Measurements from ENCODE around the gene CEBPE. TPM values are rescaled to one million over a fixed set of nuclear protein-coding genes. Genes with fewer than 3 reads are reported as not detected.

The CEBPE gene
- total RNA-seq, 1 experiment from 2014 or later: not detected

GRCh38 chr14:23106747-23107045 is 12.4 kb downstream of the CEBPE start:
- no TSS peak for BruUV-seq (replicated peaks)
- H3K4me1 Mint-ChIP-seq (ENCODE audit: insufficient read depth, unreplicated experiment): no peaks in the 10 kb centered on the region

DNA sequence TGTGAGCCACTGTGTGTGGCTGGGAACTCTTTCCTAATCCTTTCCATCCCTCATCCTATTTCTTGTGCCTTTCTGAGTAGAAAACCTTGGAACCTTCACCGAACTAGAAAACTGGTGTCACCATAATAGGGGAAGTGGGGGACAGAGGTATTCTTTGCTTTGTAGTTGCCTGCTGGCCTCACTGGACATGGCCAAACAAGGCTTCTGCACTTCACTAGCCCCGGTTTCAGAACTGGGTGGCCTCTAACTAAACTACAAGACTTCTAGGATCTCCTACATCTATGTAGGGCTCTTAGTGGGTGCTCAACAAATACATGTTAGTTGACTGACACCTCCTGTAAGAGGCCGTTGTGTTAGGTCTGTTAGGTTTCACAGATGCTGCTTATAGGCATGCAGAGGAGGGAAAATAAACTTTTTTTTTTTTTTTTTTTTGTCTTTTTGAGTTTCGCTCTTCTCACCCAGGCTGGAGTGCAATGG is 13.7 kb downstream of the CEBPE start:
- DNase-seq (ENCODE audit: unreplicated experiment): no peak
- ChIA-PET POLR2A (no interaction called here), CTCF (no interaction called here)
- intact Hi-C loops (cut with micrococcal nuclease): no loop called here
- no peaks in the 10 kb centered on the region for H3K27me3 Mint-ChIP-seq (ENCODE audit: insufficient read depth, unreplicated experiment)
- no peak overlapping the region for H3K27ac Mint-ChIP-seq (ENCODE audit: low read depth, unreplicated experiment)
- H3K4me3 Mint-ChIP-seq (ENCODE audit: unreplicated experiment): no peak overlapping the region
- H3K36me3 Mint-ChIP-seq (ENCODE audit: insufficient read depth, unreplicated experiment): peaks cover 8% of the 10 kb centered on the region
- TF ChIP-seq, protein P1, sequence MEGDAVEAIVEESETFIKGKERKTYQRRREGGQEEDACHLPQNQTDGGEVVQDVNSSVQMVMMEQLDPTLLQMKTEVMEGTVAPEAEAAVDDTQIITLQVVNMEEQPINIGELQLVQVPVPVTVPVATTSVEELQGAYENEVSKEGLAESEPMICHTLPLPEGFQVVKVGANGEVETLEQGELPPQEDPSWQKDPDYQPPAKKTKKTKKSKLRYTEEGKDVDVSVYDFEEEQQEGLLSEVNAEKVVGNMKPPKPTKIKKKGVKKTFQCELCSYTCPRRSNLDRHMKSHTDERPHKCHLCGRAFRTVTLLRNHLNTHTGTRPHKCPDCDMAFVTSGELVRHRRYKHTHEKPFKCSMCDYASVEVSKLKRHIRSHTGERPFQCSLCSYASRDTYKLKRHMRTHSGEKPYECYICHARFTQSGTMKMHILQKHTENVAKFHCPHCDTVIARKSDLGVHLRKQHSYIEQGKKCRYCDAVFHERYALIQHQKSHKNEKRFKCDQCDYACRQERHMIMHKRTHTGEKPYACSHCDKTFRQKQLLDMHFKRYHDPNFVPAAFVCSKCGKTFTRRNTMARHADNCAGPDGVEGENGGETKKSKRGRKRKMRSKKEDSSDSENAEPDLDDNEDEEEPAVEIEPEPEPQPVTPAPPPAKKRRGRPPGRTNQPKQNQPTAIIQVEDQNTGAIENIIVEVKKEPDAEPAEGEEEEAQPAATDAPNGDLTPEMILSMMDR (IDR thresholded peaks at IDR 0.05; ENCODE audit: unreplicated experiment): no peak
- BruUV-seq (replicated peaks): no TSS peak
- no peaks in the 10 kb centered on the region for H3K4me1 Mint-ChIP-seq (ENCODE audit: insufficient read depth, unreplicated experiment)
- no peaks in the 10 kb centered on the region for H3K9me3 Mint-ChIP-seq (ENCODE audit: unreplicated experiment)

More at GRCh38 chr14:23106747-23107045, 12.4 kb downstream of the CEBPE start:
- CTCF ChIA-PET: no interaction called here
- Mint-ChIP-seq H3K9me3 (ENCODE audit: unreplicated experiment) (no peaks in the 10 kb centered on the region), H3K4me3 (ENCODE audit: unreplicated experiment) (no peak overlapping the region), H3K36me3 (ENCODE audit: insufficient read depth, unreplicated experiment) (peaks cover 6% of the 10 kb centered on the region), H3K27me3 (ENCODE audit: insufficient read depth, unreplicated experiment) (no peaks in the 10 kb centered on the region), H3K27ac (ENCODE audit: low read depth, unreplicated experiment) (no peak overlapping the region)
- TF ChIP-seq, protein P1 (IDR thresholded peaks at IDR 0.05; ENCODE audit: unreplicated experiment): no peak
- POLR2A ChIA-PET: interaction anchor here (1.2 kb wide), 1 partner anchor 11 kb away, joined by 3 read pairs; the partner anchor contains the start of gene C14orf119
- no peak for DNase-seq (ENCODE audit: unreplicated experiment)
- intact Hi-C loops (cut with micrococcal nuclease): no loop called here

DNA sequence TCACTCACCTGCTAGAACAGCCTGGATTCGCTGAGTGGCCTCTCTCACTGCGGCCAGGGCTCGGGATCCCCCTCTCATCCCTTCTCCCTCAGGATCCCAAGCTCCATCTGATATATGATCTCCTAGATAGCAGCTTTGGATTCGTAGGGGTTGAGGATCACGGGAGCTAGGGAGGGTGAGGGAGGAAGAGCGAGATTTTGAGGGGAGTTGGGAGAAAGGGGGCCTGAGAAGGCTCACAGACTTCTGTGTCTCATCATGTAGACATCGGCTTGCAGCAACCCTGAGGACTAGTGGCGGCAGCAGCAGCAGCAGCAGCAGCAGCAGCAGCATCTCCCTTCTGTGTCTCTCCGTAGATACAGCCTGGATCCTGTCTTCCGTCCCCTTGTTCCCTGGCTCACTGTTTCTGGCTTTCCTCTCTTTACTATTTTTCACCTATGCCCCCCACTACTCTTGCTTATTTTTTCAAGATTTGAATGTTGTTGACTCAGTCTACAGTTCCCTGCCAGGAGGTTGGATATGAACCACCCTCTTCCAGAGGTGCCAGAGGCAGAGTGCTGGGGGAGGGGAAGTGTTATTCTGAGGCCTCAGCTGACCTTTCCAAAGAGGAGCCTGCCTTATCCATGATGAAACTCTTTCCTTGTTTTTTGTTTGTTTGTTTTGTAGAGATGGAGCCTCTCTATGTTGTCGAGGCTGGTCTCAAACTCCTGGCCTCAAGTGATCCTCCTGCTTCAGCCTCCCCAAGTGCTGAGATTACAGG is 14.3 kb downstream of the CEBPE start, which contains the start of gene CIROP:
TSS of gene CIROP (minus strand) at position 399 of the 757 bp plus-strand sequence. CDS start at position 330, 69 bp downstream.
- TF ChIP-seq, protein P1 (IDR thresholded peaks at IDR 0.05; ENCODE audit: unreplicated experiment): no peak
- Mint-ChIP-seq H3K4me3 (ENCODE audit: unreplicated experiment) (no peak within 1 kb of the TSS), H3K27ac (ENCODE audit: low read depth, unreplicated experiment) (no peak within 1 kb of the TSS), H3K27me3 (ENCODE audit: insufficient read depth, unreplicated experiment) (no peaks in the 10 kb centered on the region), H3K9me3 (ENCODE audit: unreplicated experiment) (no peaks in the 10 kb centered on the region), H3K36me3 (ENCODE audit: insufficient read depth, unreplicated experiment) (peaks cover 12% of the 10 kb centered on the region), H3K4me1 (ENCODE audit: insufficient read depth, unreplicated experiment) (peaks cover 3% of the 10 kb centered on the region)
- CTCF ChIA-PET: interaction anchor here (1.9 kb wide), 1 partner anchor 36 kb away, joined by 5 read pairs; no protein-coding TSS in a partner anchor
- no peak for DNase-seq (ENCODE audit: unreplicated experiment)
- POLR2A ChIA-PET: no interaction called here
- no TSS peak for BruUV-seq (replicated peaks)
- intact Hi-C loops (cut with micrococcal nuclease): no loop called here

DNA sequence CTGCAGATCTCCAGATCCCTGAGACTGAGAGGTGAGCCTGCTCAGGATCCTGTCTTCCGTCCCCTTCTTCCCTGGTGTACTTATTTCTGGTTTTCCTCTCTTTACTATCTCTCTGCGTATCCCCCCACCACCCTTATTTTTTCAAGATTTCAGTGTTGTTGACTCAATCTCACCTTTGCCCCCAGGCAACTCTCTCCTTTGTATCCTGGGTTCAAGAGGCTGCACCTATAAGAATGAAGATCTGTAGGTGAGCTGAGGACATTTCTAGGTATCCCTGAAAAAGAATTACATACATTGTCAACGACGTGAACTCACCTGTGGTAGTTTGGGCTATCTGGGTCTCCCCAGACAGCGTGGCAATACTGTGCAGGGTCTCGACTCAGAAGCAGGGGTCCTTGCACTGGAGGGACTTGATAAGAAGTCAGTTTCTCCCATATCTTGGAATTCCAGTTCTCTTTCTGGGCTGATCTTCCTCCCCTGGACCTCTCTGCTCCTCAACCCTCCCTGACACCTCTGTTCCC is 14.9 kb downstream of the CEBPE start:
- Mint-ChIP-seq H3K27me3 (ENCODE audit: insufficient read depth, unreplicated experiment) (no peaks in the 10 kb centered on the region), H3K4me3 (ENCODE audit: unreplicated experiment) (no peak overlapping the region), H3K36me3 (ENCODE audit: insufficient read depth, unreplicated experiment) (peaks cover 17% of the 10 kb centered on the region), H3K4me1 (ENCODE audit: insufficient read depth, unreplicated experiment) (peaks cover 4% of the 10 kb centered on the region), H3K9me3 (ENCODE audit: unreplicated experiment) (no peaks in the 10 kb centered on the region), H3K27ac (ENCODE audit: low read depth, unreplicated experiment) (no peak overlapping the region)
- no TSS peak for BruUV-seq (replicated peaks)
- ChIA-PET CTCF (interaction anchor here (0.6 to 1.9 kb wide), 3 partner anchors 36 to 1129 kb away, joined by 3 to 5 read pairs (median 3); partner anchors contain the start of gene GMPR2), POLR2A (no interaction called here)
- DNase-seq (ENCODE audit: unreplicated experiment): no peak
- TF ChIP-seq, protein P1 (IDR thresholded peaks at IDR 0.05; ENCODE audit: unreplicated experiment): no peak
- intact Hi-C loops (cut with micrococcal nuclease): no loop called here
